GM19467 (cell line): ENCODE data around the gene SRPRA.
"Not testable (repeated sequence)": the region's sequence is repeated elsewhere in the genome, so short reads cannot be mapped to it uniquely, and the experiment has no call there.

Experiments used
- ATAC-seq: cut with Tn5 transposase; IDR thresholded peaks from one replicate; pipeline ENCODE4 v1.9.1; 2021; ENCODE audit warnings: mild to moderate bottlenecking, moderate library complexity; ENCODE audit not compliant: unreplicated experiment

SRPRA gene, protein sequence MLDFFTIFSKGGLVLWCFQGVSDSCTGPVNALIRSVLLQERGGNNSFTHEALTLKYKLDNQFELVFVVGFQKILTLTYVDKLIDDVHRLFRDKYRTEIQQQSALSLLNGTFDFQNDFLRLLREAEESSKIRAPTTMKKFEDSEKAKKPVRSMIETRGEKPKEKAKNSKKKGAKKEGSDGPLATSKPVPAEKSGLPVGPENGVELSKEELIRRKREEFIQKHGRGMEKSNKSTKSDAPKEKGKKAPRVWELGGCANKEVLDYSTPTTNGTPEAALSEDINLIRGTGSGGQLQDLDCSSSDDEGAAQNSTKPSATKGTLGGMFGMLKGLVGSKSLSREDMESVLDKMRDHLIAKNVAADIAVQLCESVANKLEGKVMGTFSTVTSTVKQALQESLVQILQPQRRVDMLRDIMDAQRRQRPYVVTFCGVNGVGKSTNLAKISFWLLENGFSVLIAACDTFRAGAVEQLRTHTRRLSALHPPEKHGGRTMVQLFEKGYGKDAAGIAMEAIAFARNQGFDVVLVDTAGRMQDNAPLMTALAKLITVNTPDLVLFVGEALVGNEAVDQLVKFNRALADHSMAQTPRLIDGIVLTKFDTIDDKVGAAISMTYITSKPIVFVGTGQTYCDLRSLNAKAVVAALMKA

DNA sequence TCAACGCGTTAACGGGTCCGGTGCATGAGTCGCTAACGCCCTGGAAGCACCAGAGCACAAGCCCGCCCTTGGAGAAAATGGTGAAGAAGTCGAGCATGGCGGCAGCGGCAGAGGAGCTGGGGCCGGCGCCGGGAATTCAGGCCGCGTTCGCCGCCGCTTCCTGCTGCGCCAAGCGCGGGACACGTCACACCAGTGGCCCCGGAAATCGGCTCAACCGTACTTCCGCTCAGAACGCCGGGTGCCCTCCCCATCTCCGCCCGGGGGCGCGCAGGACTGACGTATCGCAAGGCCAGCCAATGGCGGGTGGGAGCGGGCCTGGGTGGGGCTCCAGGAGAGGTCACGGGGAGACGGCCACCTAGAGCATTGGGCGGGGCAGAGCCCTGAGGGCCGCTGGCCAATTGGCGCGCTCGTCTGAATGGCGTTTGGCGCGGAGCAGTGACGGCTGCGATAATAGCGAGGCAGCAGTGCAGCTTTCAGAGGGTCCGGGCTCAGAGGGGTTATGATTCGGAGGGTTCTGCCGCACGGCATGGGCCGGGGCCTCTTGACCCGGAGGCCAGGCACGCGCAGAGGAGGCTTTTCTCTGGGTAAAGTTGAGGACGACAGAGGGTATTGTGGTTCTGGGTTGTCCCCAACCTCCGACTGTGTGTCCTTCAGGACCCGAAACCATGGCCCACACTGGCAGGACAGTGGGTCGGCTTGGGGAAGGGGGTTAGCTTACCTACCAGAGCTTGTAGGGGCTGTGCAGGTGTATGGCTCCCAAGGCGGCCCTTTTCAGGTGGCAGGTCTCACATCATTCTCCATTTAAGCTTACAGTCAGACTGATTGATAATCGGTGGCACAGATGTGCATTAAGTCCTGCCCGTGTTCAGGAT, at the start of gene SRPRA, which contains the start of gene FOXRED1:
SRPRA (minus strand) TSS at position 188 of the 872 bp plus-strand sequence; CDS start at position 97, 91 bp downstream.
FOXRED1 (plus strand) TSS at position 447 of the 872 bp plus-strand sequence; CDS start at position 500, 53 bp downstream.
- peak; percentile 98 for ATAC-seq

GRCh38 chr11:126317756-126318573, 49.3 kb upstream of the SRPRA start:
- ATAC-seq, result peak; percentile 38

DNA sequence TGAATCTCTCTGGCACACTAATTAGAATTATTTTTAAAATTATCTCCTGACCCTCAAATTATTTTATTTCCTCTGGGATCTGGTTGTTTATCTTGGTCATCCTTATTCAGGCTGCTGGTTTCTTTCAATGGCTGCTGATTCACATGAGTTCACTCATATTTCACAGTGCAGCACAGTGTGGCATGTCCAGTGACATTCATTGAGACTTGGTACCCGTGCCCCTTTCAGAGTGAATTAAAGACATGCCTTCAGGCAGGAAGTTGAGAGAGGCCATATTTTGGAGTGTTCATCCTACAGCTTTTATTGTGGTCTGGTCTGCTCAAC, 48.7 kb upstream of the SRPRA start:
- ATAC-seq, result no peak

DNA sequence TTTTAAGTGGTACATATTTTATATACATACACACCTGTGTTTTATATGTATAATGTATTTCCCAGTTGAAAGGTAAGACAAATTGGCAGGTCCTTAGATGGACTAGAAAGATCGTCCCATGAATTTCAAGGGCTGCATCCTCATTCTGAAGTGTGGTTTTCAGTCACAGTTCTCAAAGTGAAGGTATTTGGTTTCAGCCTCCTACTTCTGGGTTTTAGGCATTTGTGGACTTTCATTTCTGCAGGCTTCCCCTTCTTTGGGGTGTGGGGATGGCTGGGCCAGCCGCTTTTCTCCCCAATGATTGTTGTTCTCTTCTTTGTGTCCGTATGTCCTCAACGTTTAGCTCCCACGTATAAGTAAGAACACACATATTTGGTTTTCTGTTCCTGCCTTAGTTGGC, 45.1 kb upstream of the SRPRA start:
- no peak for ATAC-seq

- ATAC-seq, result no peak
These were observed 44.3 kb upstream of the SRPRA start for GRCh38 chr11:126312961-126313360.

DNA sequence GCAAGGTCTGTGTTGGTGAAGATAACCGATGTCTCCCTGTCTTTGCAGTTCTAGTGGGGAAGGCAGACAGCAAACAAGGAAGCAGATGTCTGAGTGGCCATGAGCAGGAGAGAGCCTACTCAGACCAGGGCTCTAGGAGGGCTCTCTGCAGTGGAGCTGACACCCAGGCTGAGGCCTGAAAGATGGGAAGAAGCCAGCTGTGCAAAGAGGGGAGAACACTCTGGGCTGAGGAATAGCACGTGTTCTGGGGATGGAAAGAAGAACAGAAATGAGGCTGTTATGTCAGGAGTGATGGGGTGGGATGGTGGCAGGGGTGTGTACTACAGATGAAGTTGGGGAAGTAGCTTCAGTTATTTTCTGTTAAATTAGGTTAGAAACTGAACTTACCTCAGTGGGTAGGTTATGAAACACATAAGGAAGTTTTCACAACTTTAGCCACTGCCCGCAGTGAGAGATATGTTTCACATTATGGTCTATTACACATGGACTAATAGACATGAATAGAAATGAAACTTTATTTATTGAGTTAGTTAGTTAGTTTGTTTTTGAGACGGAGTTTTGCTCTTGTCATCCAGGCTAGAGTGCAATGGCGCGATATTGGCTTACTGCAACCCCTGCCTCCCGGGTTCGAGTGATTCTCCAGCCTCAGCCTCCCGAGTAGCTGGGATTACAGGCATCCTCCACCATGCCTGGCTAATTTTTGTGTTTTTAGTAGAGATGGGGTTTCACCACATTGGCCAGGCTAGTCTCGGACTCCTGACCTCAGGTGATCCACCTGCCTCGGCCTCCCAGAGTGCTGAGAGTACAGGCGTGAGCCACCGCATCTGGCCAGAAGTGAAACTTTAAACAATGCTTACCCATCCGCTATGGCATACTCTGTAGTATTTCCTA, 43.0 kb upstream of the SRPRA start:
- peak; percentile 70 for ATAC-seq

DNA sequence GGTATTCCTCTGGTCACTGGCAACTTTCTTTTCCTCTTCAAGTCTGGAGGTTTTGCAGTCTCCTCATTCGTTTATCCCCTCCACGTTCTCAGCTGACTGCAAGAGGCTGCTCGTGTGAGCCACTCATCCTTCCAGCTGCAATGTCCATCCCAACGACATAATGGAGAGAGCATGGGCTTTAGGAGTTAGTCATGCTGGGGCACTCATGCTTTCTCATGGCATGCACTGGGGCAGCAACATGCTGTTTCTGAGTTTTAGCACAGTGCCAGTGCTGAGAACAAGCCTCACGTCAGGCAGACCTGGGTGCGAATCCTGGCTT, 42.3 kb upstream of the SRPRA start:
- no peak for ATAC-seq

GRCh38 chr11:126310200-126310991, 41.7 kb upstream of the SRPRA start:
- no peak for ATAC-seq

GRCh38 chr11:126308771-126309170, 40.1 kb upstream of the SRPRA start:
- not testable (repeated sequence) for ATAC-seq

DNA sequence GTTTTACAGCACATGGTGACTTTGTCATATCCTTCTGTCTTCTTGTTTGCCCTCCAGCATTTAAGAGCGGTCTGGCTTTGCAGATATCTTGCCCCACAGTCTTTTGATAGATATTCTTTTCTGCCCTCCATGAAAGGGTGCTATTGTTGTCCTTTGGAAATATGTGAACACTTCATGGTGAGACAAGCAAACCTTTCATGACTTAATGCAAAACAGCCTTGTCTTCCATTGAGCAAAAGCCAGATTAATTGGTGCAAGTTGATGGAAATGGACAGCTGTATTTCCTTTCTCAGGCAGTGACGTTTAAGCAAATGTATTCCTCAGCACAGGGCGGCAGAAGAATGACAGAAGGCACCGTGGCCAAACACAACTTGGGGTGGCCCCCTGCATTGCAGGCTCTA, 39.6 kb upstream of the SRPRA start:
- no peak for ATAC-seq

GRCh38 chr11:126307706-126308105, 39.0 kb upstream of the SRPRA start:
- ATAC-seq, result no peak

- ATAC-seq, result peak; percentile 47
These were observed 37.0 kb upstream of the SRPRA start for GRCh38 chr11:126305699-126306098.

DNA sequence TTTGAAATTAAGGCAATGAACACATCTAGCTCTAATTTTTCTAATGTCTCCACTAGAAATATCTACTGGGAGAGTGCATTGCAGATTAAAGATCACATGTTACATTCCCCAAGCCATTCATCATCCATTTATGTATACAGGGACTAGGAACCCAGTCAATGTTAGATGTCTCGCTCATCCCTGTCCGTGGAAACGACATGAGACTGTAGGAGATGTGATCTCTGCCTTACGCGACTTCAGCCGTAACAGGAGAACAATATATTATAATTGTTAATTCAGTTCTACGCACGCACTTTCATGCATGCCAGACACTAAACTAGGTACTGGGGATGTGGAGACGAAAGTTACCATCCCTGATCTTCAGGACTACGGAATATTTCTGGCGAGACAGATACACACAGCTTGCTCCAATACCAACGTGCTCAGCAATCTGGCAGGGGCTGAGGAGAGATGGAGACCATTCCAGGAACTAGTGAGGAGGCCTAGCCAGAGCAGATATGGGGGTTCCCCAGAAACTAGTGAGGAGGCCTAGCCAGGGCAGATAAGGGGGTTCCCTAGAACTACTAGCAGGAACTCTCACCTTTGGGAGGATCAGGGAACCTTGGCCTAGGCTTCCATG, 35.9 kb upstream of the SRPRA start:
- ATAC-seq, result no peak

DNA sequence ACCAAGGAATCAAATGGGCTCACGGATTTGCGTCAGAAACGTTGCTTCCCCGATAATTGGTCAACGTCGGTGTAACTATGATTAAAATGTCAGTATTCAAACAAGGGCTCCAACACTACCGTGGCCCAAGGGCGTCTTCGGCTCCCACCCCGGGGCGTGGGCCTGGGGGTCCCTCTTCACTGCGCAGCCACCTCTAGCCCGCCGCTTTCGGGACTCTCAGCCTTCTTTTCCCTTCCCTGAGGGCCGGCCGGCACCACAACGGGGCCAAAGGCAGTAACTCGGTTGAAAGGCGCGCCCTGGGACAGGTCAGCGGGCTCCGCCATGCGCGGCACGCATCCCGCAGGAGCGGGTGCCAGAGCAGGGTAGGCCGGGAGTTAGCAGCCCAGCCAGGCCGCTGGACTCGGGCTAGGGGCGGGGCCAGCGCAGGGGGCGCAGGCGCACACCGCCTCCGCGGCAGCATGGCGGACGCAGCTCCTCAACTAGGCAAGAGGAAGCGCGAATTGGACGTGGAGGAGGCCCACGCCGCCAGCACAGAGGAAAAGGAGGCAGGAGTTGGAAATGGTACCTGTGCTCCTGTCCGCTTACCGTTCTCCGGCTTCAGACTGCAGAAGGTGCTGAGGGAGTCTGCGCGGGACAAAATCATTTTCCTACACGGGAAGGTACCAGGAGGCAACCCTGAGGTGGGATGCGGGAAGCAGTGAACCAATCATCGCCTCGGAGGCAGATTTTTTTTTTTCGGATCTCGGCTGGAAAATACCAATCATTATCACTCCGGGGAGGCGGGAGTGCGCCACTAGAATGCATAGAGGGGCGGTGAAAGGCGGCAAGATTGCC, 35.1 kb upstream of the SRPRA start, which contains the start of gene DCPS:
DCPS (plus strand) TSS at position 438 of the 834 bp plus-strand sequence; CDS start at position 459, 21 bp downstream.
- ATAC-seq, result peak; percentile 91

GRCh38 chr11:126297004-126297403, 28.3 kb upstream of the SRPRA start:
- no peak for ATAC-seq

GRCh38 chr11:126293726-126294125, 25.0 kb upstream of the SRPRA start:
- no peak for ATAC-seq

DNA sequence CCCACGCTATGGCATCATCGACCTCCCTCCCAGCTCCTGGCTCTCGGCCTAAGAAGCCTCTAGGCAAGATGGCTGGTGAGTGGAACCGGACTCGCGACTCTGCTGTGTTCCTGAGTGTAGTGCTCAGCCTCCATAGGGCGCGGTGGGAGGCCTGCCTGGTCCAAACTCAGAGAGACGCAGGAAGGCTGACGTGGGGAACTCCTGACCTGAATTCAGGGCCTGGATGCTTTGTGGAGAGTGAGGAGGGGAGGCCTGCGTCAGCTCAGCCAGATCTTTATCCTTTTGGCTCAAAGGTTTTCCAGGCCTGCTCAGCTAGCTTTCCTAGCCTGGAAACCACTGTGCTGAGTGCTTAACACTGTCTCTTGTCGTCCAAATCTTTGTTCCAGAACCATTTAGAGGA, 22.2 kb upstream of the SRPRA start:
- no peak for ATAC-seq
